ENCODE measurements around the gene TAS1R3.

Gene TAS1R3

GRCh38 chr1:1295154-1295923, 35.7 kb upstream of the TAS1R3 start:
- DNase-seq, result no peak

DNA sequence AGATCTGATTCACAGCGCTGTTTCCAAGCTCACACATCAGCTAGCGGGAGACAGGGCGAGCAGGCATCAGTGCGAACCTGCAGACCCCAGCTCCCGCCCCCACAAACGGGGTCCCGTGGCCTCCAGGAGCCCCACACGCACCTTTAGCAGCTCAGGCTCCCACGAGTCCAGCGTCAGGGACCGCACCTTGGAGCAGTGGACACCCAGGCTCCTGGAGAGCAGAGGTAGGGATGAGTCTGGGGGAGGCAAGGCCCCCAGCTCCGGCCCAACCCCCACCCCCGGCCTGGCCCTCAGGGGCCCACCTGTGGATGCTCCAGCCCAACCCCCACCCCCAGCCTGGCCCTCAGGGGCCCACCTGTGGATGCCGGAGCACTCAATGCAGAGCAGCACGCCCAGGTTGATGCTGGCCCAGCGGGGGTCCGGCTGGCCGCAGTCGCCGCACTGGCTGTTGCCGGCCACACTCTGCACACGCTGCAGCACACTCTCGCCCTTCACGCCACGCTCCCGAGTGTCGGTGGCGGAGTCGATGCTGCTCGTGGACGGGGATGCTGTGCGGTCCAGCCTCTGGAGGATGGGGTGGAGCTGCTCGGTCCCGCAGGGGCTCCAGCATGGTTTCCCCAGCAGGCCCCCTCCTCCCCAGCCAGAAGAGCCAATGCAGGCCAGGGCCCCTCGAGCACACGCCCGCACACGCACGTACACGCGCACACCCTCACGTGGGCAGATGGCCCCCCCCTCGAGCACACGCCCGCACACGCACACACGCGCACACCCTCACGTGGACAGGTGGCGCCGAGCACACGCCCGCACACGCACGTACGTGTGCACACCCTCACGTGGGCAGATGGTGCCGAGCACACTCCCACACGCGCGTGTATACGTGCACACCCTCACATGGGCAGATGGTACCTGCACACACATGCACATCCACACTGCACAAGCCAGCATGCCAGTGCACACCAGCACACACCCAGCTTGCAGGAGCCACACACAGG, 34.7 kb upstream of the TAS1R3 start:
- DNase-seq, result no peak

GRCh38 chr1:1297802-1298424, 33.2 kb upstream of the TAS1R3 start:
- no peak for DNase-seq

GRCh38 chr1:1298861-1299685, 32.0 kb upstream of the TAS1R3 start:
- no peak for DNase-seq

DNA sequence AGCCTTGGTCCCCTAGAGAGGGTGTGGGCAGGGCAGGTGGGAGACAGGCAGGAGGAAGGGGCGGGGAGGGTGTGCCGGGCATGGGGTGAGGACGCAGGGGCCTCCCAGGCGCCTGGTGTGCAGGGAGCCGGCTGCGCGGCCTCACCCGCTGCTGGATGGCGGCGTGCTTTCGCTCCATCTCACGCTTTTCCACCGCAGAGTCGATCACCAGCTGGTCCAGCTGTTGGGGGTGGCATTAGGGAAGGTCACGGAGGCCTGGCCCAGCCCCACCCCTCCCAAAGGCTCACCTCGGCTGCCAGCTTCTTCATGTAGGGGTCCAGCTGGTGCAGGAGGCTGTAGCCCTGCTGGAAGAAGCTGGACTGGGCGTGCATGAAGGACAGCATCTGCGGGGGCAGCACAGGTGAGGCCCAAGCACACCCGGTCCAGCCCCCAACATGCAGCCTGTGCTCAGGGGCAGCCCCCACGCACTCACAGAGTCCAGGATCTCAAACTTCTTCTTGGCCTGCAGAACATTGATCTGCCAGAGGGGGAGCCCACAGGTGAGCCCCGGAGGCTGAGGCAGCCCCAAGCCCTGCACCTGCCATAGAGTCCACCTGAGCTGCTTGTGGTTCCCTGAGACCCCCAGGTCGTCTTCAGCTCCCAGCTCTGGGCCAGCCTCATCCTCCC, 31.3 kb upstream of the TAS1R3 start:
- peak; percentile 62 for DNase-seq

- DNase-seq, result no peak
Measured at GRCh38 chr1:1300352-1300739, 30.7 kb upstream of the TAS1R3 start.

- DNase-seq, result no peak
Measured at GRCh38 chr1:1302006-1302430, 29.1 kb upstream of the TAS1R3 start.

GRCh38 chr1:1302951-1303509, 28.1 kb upstream of the TAS1R3 start:
- no peak for DNase-seq

DNA sequence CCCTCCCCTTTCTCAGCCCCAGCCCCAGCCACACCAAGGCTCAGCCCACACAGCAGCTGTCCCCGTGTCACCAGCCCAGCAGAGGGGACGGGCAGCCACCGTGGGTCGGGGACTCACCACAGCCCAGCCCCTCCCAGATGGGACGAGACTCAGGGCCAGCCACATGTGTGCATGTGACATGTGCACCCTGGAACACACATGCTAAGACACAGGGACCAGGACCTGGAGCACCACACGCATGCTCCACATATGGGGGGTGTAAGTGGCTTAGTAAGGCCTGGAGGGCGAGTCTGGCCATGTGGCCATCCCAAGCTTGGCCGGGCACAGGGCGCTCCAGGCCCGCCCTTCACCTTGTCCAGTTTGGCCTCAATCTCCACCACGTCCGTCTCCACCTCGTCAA, 27.3 kb upstream of the TAS1R3 start:
- DNase-seq, result no peak

- DNase-seq, result peak; percentile 98
Measured at GRCh38 chr1:1304331-1305299, 26.5 kb upstream of the TAS1R3 start.

- peak; percentile 89 for DNase-seq
Measured at GRCh38 chr1:1305300-1306069, 25.6 kb upstream of the TAS1R3 start.

- no peak for DNase-seq
Measured at GRCh38 chr1:1306070-1306660, 24.9 kb upstream of the TAS1R3 start.

DNA sequence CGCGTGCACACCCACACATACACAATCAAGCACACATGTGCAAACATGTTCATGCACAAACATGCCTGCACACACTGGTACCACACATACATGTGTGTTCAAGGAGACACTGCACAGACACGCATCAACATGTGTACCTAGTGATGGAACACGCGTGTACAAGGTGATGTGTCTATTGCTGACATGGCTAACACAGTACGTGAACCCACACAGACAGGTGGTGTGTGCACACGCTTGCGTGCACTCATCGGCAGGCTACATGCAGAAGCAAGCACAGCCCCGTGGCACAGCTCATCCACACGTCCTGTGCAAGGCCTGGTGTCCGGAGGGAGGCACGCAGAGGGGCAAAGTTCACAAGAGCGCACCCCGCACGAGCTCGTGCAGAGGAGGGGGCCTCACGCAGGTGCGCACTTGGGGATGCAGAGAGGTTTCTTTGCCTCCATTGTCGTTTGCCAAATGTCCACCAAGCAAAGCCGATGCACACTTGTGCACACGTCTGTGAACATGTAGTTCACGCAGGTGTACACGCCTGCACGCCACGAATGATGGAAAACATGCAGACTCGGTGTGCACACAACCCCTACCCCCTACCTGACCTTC, 24.3 kb upstream of the TAS1R3 start:
- no peak for DNase-seq

GRCh38 chr1:1307261-1307922, 23.7 kb upstream of the TAS1R3 start:
- DNase-seq, result no peak

DNA sequence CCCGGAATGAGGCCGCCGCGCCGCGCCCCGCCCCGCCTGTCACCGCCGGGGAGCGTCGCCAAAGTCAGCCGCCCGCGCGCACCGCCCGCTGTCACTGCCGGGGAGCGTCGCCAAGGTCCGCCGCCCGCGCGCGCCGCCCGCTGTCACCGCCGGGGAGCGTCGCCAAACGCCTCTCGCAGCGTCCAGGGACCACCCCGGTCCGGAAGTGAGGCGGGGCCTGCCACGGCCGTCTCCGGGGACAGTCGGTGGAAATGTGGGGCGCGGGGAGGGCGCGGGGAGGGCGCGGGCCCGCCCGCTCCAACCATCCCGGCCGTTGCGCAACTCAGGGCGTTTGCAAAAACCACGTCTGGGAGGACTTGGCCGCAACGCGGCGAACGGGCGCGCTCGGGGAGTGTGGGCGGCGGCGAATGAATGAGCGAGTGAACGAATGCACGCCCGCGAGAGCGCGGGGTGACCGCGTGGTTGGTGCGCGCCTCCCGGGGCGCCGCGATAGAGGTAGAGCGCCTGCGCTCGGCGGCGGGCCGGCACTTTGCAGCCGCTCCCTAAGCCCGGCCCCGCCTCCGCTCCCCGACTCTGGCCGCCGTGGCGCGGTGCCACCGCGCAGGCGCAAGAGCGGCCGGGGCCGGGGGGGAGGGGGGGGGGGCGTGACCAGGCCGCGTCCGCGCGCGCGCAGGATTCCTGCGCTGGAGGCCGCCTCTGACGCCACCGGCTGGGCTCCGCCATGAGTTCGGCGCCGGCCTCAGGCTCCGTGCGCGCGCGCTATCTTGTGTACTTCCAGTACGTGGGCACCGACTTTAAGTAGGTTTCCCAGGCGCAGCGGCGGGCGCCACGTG, 22.9 kb upstream of the TAS1R3 start, which contains the start of the genes ACAP3 and PUSL1:
ACAP3 (minus strand) TSS at position 8 of the 833 bp plus-strand sequence. CDS start 115 bp downstream, outside the sequence.
PUSL1 (plus strand) TSS at position 675 of the 833 bp plus-strand sequence; CDS start at position 722, 47 bp downstream.
- peak; percentile 99 for DNase-seq

DNA sequence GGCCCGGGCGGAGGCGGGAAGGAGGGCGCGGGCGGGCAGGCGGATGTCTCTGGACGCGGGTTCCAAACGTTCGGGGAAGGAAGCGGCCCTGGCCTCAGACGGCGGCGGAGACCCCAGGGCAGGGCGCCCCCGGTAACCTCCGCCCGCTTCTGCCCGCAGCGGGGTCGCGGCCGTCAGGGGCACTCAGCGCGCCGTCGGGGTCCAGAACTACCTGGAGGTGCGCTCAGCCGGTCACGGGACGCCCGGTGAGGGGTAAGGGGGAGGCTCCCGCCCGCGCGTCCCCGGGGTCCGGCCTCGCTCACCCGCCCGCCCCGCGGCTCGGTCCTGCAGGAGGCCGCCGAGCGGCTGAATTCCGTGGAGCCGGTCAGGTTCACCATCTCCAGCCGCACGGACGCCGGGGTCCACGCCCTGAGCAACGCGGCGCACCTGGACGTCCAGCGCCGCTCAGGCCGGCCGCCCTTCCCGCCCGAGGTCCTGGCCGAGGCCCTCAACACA, 22.3 kb upstream of the TAS1R3 start:
- no peak for DNase-seq
